Liver (tissue), 9 donors: ENCODE data around the gene GAST. TPM values are rescaled to one million over a fixed set of nuclear protein-coding genes. Genes with fewer than 3 reads are reported as not detected.

Source experiments
- DNase-seq: peaks from one replicate; pipeline ENCODE4 v3.0.0-alpha.2; 2017; ENCODE audit warnings: low spot score
- H3K27ac ChIP-seq, 2 donors: one replicate each; pipeline ENCODE4 v1.7.0; 2013; ENCODE audit warnings: inconsistent platforms in 2 of 2, low read length in 2 of 2, control low read depth in 1 of 2, low read depth in 1 of 2, mild to moderate bottlenecking in 1 of 2
- H3K27me3 ChIP-seq, 4 donors: one replicate each; pipeline versions ENCODE4 v1.6.1 to v1.7.0; 2013; ENCODE audit warnings: low read length in 3 of 4, inconsistent platforms in 1 of 4, mild to moderate bottlenecking in 1 of 4, moderate library complexity in 1 of 4; ENCODE audit not compliant: control insufficient read depth in 4 of 4, insufficient read depth in 4 of 4
- H3K36me3 ChIP-seq, 4 donors: one replicate each; pipeline versions ENCODE4 v1.6.1 to v1.7.0; 2013; ENCODE audit warnings: low read length in 3 of 4, mild to moderate bottlenecking in 3 of 4, low read depth in 1 of 4, moderate library complexity in 1 of 4; ENCODE audit not compliant: control insufficient read depth in 4 of 4, insufficient read depth in 3 of 4
- H3K4me1 ChIP-seq, 4 donors: one replicate each; pipeline versions ENCODE4 v1.6.1 to v1.7.0; 2013; ENCODE audit warnings: low read length in 3 of 4, mild to moderate bottlenecking in 3 of 4, moderate library complexity in 1 of 4; ENCODE audit not compliant: control insufficient read depth in 4 of 4, insufficient read depth in 4 of 4
- H3K4me3 ChIP-seq, 3 donors: one replicate each; pipeline versions ENCODE4 v1.6.1 to v1.7.0; 2013; ENCODE audit warnings: low read length in 3 of 3, control low read depth in 1 of 3, low read depth in 1 of 3, mild to moderate bottlenecking in 1 of 3
- H3K9ac ChIP-seq, 2 donors: one replicate each; pipeline ENCODE4 v1.7.0; 2013; ENCODE audit warnings: low read length in 2 of 2, mild to moderate bottlenecking in 2 of 2, moderate library complexity in 2 of 2, control low read depth in 1 of 2, low read depth in 1 of 2
- H3K9me3 ChIP-seq, 4 donors: one replicate each; pipeline versions ENCODE4 v1.6.1 to v1.7.0; 2013; ENCODE audit warnings: low read length in 3 of 4; ENCODE audit not compliant: control insufficient read depth in 4 of 4
- GABPA ChIP-seq, 2 donors: IDR thresholded peaks in 1 of 2; conservative IDR thresholded peaks in 1 of 2; 2 replicates each; pipeline ENCODE4 v1.6.1; 2016; ENCODE audit warnings: antibody characterized with exemption in 2 of 2, mild to moderate bottlenecking in 1 of 2, moderate library complexity in 1 of 2
- HNF4A ChIP-seq, 2 donors: conservative IDR thresholded peaks; 2 replicates each; pipeline ENCODE4 v1.6.1; 2016; ENCODE audit warnings: antibody characterized with exemption in 2 of 2, mild to moderate bottlenecking in 2 of 2
- HNF4G ChIP-seq: IDR thresholded peaks from 2 replicates; pipeline ENCODE4 v1.6.1; 2016; ENCODE audit warnings: antibody characterized with exemption
- JUND ChIP-seq, 2 donors: IDR thresholded peaks; 2 replicates each; pipeline ENCODE4 v1.6.1; 2016; ENCODE audit warnings: antibody characterized with exemption in 2 of 2
- NR2F2 ChIP-seq: IDR thresholded peaks from 2 replicates; pipeline ENCODE4 v1.6.1; 2016; ENCODE audit warnings: antibody characterized with exemption
- RAD21 ChIP-seq, 2 donors: IDR thresholded peaks; 2 replicates each; pipeline ENCODE4 v1.6.1; 2016; ENCODE audit warnings: antibody characterized with exemption in 2 of 2, mild to moderate bottlenecking in 2 of 2
- RXRA ChIP-seq, 2 donors: IDR thresholded peaks; 2 replicates each; pipeline ENCODE4 v1.6.1; 2017 to 2018; ENCODE audit warnings: antibody characterized with exemption in 2 of 2, mild to moderate bottlenecking in 1 of 2
- YY1 ChIP-seq: IDR thresholded peaks from 2 replicates; pipeline ENCODE4 v1.6.1; 2016; ENCODE audit warnings: antibody characterized with exemption, mild to moderate bottlenecking
- WGBS: extraction: QIAGEN DNeasy Blood & Tissue Kit; methylation state at CpG from one replicate; pipeline ENCODE4 v1.1.7; 2013; 5-methylcytosine and 5-hydroxymethylcytosine counted together
- polyA plus RNA-seq, 2 donors: library from polyadenylated mRNA; stranded (reverse) in 1 of 2; unstranded in 1 of 2; fragments of 200-250 nt in 1 of 2; fragments of >200 nt in 1 of 2; fragmentation: Nextera tagmentation in 1 of 2; extraction: Ambion mirVana in 1 of 2; gene quantifications; one replicate each; pipeline versions ENCODE4 v1.2.1 to v1.2.3, GENCODE V29; 2013 to 2015
- total RNA-seq, 2 donors: library from RNA; depleted of rRNA; stranded (reverse); fragments of >200 nt; gene quantifications; one replicate each; pipeline ENCODE4 v1.2.3, GENCODE V29; 2014
- TF ChIP-seq, protein P1 (sequence below): IDR thresholded peaks from 2 replicates; pipeline ENCODE4 v1.6.1; 2016; ENCODE audit warnings: antibody characterized with exemption
- TF ChIP-seq, protein P2 (sequence below): fragments of 150-350 bp; IDR thresholded peaks from 2 replicates; pipeline ENCODE4 v1.5.1; 2017; ENCODE audit warnings: improper control_type of control experiment, low read depth, low read length; ENCODE audit not compliant: missing input control
- TF ChIP-seq, protein P3 (sequence below): IDR thresholded peaks from 2 replicates; pipeline ENCODE4 v1.6.1; 2016; ENCODE audit warnings: antibody characterized with exemption
- TF ChIP-seq, protein P4 (sequence below): IDR thresholded peaks from 2 replicates; pipeline ENCODE4 v1.6.1; 2016; ENCODE audit warnings: antibody characterized with exemption
- TF ChIP-seq, protein P5 (sequence below): IDR thresholded peaks from 2 replicates; pipeline ENCODE4 v1.6.1; 2016; ENCODE audit warnings: antibody characterized with exemption, mild to moderate bottlenecking
- donor health status: healthy.
- donor health status: healthy.
- donor health status: healthy.
- donor health status: healthy.
- donor health status: healthy.

GAST gene
- total and polyA plus RNA-seq, 4 donors, result not detected

DNA sequence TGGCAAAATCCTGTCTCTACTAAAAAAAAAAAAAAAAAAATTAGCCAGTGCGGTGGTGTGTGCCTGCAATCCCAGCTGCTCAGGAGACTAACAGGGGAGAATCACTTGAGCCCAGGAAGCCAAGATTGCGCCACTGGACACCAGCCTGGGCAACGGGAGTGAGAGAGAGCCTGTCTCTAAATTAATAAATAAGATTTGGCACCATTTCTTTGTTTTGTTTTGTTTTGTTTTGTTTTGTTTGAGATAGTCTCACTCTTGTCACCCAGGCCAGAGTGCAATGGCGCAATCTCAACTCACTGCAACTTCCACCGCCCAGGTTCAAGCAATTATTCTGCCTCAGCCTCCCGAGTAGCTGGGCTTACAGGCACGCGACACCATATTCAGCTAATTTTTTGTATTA lies 9.4 kb upstream of the GAST start:
- no peak for TF ChIP-seq YY1
- no peak for TF ChIP-seq GABPA (IDR thresholded peaks at IDR 0.05 in 1 of 2, conservative IDR thresholded peaks at IDR 0.05 in 1 of 2)
- TF ChIP-seq JUND (IDR thresholded peaks at IDR 0.05), result no peak
- no peak for TF ChIP-seq RAD21 (IDR thresholded peaks at IDR 0.05)
- TF ChIP-seq HNF4G, result no peak
- TF ChIP-seq, protein P1, sequence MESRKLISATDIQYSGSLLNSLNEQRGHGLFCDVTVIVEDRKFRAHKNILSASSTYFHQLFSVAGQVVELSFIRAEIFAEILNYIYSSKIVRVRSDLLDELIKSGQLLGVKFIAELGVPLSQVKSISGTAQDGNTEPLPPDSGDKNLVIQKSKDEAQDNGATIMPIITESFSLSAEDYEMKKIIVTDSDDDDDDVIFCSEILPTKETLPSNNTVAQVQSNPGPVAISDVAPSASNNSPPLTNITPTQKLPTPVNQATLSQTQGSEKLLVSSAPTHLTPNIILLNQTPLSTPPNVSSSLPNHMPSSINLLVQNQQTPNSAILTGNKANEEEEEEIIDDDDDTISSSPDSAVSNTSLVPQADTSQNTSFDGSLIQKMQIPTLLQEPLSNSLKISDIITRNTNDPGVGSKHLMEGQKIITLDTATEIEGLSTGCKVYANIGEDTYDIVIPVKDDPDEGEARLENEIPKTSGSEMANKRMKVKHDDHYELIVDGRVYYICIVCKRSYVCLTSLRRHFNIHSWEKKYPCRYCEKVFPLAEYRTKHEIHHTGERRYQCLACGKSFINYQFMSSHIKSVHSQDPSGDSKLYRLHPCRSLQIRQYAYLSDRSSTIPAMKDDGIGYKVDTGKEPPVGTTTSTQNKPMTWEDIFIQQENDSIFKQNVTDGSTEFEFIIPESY, result no peak
- TF ChIP-seq, protein P2, sequence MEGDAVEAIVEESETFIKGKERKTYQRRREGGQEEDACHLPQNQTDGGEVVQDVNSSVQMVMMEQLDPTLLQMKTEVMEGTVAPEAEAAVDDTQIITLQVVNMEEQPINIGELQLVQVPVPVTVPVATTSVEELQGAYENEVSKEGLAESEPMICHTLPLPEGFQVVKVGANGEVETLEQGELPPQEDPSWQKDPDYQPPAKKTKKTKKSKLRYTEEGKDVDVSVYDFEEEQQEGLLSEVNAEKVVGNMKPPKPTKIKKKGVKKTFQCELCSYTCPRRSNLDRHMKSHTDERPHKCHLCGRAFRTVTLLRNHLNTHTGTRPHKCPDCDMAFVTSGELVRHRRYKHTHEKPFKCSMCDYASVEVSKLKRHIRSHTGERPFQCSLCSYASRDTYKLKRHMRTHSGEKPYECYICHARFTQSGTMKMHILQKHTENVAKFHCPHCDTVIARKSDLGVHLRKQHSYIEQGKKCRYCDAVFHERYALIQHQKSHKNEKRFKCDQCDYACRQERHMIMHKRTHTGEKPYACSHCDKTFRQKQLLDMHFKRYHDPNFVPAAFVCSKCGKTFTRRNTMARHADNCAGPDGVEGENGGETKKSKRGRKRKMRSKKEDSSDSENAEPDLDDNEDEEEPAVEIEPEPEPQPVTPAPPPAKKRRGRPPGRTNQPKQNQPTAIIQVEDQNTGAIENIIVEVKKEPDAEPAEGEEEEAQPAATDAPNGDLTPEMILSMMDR, result no peak
- TF ChIP-seq RXRA (IDR thresholded peaks at IDR 0.05), result peak in 1 of 2 donors; percentile 23
- peak; percentile 8 to 62 for TF ChIP-seq HNF4A (conservative IDR thresholded peaks at IDR 0.05)
- TF ChIP-seq, protein P3, sequence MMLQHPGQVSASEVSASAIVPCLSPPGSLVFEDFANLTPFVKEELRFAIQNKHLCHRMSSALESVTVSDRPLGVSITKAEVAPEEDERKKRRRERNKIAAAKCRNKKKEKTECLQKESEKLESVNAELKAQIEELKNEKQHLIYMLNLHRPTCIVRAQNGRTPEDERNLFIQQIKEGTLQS, result no peak
- TF ChIP-seq, protein P4, sequence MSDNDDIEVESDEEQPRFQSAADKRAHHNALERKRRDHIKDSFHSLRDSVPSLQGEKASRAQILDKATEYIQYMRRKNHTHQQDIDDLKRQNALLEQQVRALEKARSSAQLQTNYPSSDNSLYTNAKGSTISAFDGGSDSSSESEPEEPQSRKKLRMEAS, result no peak

DNA sequence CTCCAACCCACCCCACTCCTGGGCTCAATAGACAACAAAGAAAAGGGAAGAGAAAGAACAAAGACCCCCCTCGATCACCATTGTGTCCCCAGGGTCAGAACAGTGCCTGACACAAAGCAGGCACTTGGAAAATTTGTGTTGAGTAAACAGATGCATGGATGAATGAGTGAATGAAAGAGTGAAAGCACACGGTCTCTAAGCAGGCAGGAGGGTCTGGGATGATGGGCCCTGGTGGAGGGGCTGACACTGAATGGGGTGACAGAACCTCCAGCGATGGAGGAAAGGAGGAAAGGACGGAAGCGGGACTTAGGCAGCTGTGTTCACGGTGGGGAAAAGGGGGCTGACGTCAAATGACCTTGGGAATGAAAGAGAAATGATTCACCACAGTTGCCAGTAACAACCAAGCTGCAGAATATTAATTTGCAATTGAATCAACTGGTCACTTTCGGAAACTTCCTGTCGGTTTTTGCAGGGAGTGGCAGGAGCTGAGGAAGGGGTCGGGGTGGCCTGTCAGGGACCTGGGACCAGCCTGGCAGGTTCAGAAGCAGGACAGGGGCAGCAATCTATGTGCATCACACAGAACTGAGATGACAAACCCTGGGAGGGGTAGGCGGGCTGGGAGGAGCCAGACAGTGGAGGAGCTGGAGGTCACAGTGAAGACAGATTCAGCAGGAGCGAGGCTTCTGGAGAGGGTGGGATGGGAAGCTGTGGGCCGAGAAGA lies 6.7 kb upstream of the GAST start:
- H3K4me1 ChIP-seq, result peaks cover 0 to 4% (median 0%) of the 10 kb centered on the region in 4 donors
- TF ChIP-seq GABPA (IDR thresholded peaks at IDR 0.05 in 1 of 2, conservative IDR thresholded peaks at IDR 0.05 in 1 of 2) (no peak), NR2F2 (no peak), HNF4A (conservative IDR thresholded peaks at IDR 0.05) (no peak), HNF4G (no peak)
- TF ChIP-seq, protein P2, result no peak
- TF ChIP-seq, protein P3, result no peak
- TF ChIP-seq, protein P5, sequence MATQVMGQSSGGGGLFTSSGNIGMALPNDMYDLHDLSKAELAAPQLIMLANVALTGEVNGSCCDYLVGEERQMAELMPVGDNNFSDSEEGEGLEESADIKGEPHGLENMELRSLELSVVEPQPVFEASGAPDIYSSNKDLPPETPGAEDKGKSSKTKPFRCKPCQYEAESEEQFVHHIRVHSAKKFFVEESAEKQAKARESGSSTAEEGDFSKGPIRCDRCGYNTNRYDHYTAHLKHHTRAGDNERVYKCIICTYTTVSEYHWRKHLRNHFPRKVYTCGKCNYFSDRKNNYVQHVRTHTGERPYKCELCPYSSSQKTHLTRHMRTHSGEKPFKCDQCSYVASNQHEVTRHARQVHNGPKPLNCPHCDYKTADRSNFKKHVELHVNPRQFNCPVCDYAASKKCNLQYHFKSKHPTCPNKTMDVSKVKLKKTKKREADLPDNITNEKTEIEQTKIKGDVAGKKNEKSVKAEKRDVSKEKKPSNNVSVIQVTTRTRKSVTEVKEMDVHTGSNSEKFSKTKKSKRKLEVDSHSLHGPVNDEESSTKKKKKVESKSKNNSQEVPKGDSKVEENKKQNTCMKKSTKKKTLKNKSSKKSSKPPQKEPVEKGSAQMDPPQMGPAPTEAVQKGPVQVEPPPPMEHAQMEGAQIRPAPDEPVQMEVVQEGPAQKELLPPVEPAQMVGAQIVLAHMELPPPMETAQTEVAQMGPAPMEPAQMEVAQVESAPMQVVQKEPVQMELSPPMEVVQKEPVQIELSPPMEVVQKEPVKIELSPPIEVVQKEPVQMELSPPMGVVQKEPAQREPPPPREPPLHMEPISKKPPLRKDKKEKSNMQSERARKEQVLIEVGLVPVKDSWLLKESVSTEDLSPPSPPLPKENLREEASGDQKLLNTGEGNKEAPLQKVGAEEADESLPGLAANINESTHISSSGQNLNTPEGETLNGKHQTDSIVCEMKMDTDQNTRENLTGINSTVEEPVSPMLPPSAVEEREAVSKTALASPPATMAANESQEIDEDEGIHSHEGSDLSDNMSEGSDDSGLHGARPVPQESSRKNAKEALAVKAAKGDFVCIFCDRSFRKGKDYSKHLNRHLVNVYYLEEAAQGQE, result no peak
- H3K9me3 ChIP-seq, result no peaks in the 10 kb centered on the region
- no peak for DNase-seq
- no peak overlapping the region for H3K27ac ChIP-seq
- no peaks in the 10 kb centered on the region for H3K27me3 ChIP-seq
- 80% methylated on average over 13 of the region's 13 CpGs for WGBS
- no peaks in the 10 kb centered on the region for H3K36me3 ChIP-seq
- no peak overlapping the region for H3K9ac ChIP-seq
- H3K4me3 ChIP-seq, result no peak overlapping the region

More for the DNA sequence above, 9.4 kb upstream of the GAST start:
- H3K36me3 ChIP-seq, result no peaks in the 10 kb centered on the region
- H3K9me3 ChIP-seq, result no peaks in the 10 kb centered on the region
- DNase-seq, result no peak
- WGBS, result 57% methylated on average over 8 of the region's 8 CpGs
- H3K4me3 ChIP-seq, result no peak overlapping the region
- H3K27ac ChIP-seq, result no peak overlapping the region
- H3K27me3 ChIP-seq, result no peaks in the 10 kb centered on the region
- peaks cover 0 to 4% (median 0%) of the 10 kb centered on the region in 4 donors for H3K4me1 ChIP-seq
- no peak overlapping the region for H3K9ac ChIP-seq
